OCI-LY3 (cell line): ENCODE data around the gene BHMT.

ENCODE experiments used
- H2AFZ ChIP-seq: fragments of 200-600, 300-600 bp; shearing (Covaris generic); 2 replicates; pipeline ENCODE4 v1.6.0; 2014; ENCODE audit warnings: antibody characterized with exemption, low read depth, low read length
- H3K27ac ChIP-seq: fragments of 200-600, 300-600 bp; sonication (generic); 2 replicates; pipeline ENCODE4 v1.5.1; 2014; ENCODE audit warnings: mild to moderate bottlenecking, low read length, moderate library complexity, mixed read lengths
- H3K27me3 ChIP-seq: fragments of 200-600, 300-600 bp; sonication (generic); 2 replicates; pipeline ENCODE4 v1.6.1; 2014; ENCODE audit warnings: low read depth, low read length, mixed read lengths
- H3K36me3 ChIP-seq: fragments of 200-600, 300-600 bp; sonication (generic); replicated peaks from 2 replicates; pipeline ENCODE3; 2014; ENCODE audit warnings: low read depth, low read length, mixed read lengths
- H3K4me1 ChIP-seq: fragments of 300-600, 200-600 bp; sonication (generic); 2 replicates; pipeline ENCODE4 v1.6.1; 2014; ENCODE audit warnings: low read length, mixed read lengths
- H3K4me2 ChIP-seq: fragments of 200-600, 300-600 bp; sonication (generic); 2 replicates; pipeline ENCODE4 v1.6.1; 2014; ENCODE audit warnings: low read length, mixed read lengths
- H3K4me3 ChIP-seq: fragments of 300-600, 200-600 bp; sonication (generic); 2 replicates; pipeline ENCODE4 v1.5.1; 2014; ENCODE audit warnings: antibody characterized with exemption, mild to moderate bottlenecking, low read length, moderate library complexity
- H3K79me2 ChIP-seq: fragments of 300-600, 200-600 bp; shearing (Covaris generic); 2 replicates; pipeline ENCODE4 v1.6.1; 2014; ENCODE audit warnings: mild to moderate bottlenecking, low read length, mixed read lengths
- H3K9ac ChIP-seq: fragments of 300-600, 200-600 bp; shearing (Covaris generic); 2 replicates; pipeline ENCODE4 v1.6.0; 2014; ENCODE audit warnings: mild to moderate bottlenecking, low read length, moderate library complexity
- H3K9me3 ChIP-seq: fragments of 200-600, 300-600 bp; shearing (Covaris generic); 2 replicates; pipeline ENCODE4 v1.6.1; 2014; ENCODE audit warnings: low read length, mixed read lengths; ENCODE audit not compliant: insufficient read depth
- H4K20me1 ChIP-seq: fragments of 200-600, 300-600 bp; sonication (generic); 2 replicates; pipeline ENCODE4 v1.6.1; 2016; ENCODE audit warnings: low read length, mixed read lengths; ENCODE audit not compliant: insufficient read depth
- EZH2phosphoT487 ChIP-seq: fragments of 200-600 bp; shearing (Covaris generic); IDR thresholded peaks from 2 replicates; pipeline ENCODE4 v1.6.1; 2018; ENCODE audit warnings: antibody characterized with exemption, mixed run types, low read depth
- TF ChIP-seq, protein P1 (sequence below): fragments of 200-600, 300-600 bp; sonication (generic); IDR thresholded peaks from 2 replicates; pipeline ENCODE4 v1.5.1; 2014; ENCODE audit warnings: antibody characterized with exemption, low read length, low read depth

The BHMT gene

DNA sequence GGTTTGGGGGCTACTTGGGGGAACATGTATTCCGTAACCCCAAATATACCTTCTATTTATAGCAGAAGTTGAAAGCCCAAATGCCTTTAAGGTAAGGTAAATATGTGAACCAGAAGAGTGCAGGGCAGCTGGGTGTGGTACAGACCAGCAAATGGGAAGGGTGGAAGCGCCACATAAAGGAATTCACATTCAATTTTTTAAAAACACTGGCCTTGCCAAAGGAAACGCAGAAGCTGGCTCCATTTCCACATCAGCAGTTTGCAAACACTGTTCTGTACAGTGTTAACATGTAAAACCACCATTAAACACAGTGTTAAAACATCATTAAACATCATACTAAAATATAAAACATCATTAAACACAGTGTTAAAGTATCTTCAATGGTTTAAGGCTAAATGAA, 3.5 kb upstream of the BHMT start:
- TF ChIP-seq, protein P1, sequence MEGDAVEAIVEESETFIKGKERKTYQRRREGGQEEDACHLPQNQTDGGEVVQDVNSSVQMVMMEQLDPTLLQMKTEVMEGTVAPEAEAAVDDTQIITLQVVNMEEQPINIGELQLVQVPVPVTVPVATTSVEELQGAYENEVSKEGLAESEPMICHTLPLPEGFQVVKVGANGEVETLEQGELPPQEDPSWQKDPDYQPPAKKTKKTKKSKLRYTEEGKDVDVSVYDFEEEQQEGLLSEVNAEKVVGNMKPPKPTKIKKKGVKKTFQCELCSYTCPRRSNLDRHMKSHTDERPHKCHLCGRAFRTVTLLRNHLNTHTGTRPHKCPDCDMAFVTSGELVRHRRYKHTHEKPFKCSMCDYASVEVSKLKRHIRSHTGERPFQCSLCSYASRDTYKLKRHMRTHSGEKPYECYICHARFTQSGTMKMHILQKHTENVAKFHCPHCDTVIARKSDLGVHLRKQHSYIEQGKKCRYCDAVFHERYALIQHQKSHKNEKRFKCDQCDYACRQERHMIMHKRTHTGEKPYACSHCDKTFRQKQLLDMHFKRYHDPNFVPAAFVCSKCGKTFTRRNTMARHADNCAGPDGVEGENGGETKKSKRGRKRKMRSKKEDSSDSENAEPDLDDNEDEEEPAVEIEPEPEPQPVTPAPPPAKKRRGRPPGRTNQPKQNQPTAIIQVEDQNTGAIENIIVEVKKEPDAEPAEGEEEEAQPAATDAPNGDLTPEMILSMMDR: no peak
- TF ChIP-seq EZH2phosphoT487: no peak
- H3K36me3 ChIP-seq: no peaks in the 10 kb centered on the region
- no peaks in the 10 kb centered on the region for H3K4me1 ChIP-seq
- no peak overlapping the region for H3K4me3 ChIP-seq
- H3K79me2 ChIP-seq: no peaks in the 10 kb centered on the region
- peaks cover 15% of the 10 kb centered on the region for H3K27me3 ChIP-seq
- H3K9me3 ChIP-seq: no peaks in the 10 kb centered on the region
- no peaks in the 10 kb centered on the region for H4K20me1 ChIP-seq
- H3K4me2 ChIP-seq: no peak overlapping the region
- no peak overlapping the region for H2AFZ ChIP-seq
- no peak overlapping the region for H3K27ac ChIP-seq
- H3K9ac ChIP-seq: no peak overlapping the region

DNA sequence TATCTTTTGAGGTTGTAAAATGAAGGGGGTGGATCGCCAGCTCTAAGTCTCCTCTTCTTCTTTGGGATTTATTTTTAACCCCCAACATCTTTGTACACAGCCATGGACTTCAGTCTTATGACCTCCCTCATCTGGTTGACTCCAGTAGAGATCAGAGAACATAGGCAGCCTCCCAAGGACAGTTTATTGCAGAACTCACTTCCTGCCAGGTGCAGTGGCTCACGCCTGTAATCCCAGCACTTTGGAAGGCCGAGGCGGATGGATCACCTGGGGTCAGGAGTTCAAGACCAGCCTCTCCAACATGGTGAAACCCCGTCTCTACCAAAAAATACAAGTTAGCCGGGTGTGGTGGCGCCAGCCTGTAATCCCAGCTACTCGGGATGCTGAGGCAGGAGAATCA, 2.8 kb upstream of the BHMT start:
- H3K27me3 ChIP-seq: peaks cover 15% of the 10 kb centered on the region
- H3K9me3 ChIP-seq: no peaks in the 10 kb centered on the region
- no peaks in the 10 kb centered on the region for H4K20me1 ChIP-seq
- H3K36me3 ChIP-seq: no peaks in the 10 kb centered on the region
- no peak overlapping the region for H3K27ac ChIP-seq
- no peak overlapping the region for H2AFZ ChIP-seq
- TF ChIP-seq, protein P1: no peak
- no peak for TF ChIP-seq EZH2phosphoT487
- no peak overlapping the region for H3K9ac ChIP-seq
- no peak overlapping the region for H3K4me3 ChIP-seq
- H3K4me1 ChIP-seq: no peaks in the 10 kb centered on the region
- no peak overlapping the region for H3K4me2 ChIP-seq
- no peaks in the 10 kb centered on the region for H3K79me2 ChIP-seq

DNA sequence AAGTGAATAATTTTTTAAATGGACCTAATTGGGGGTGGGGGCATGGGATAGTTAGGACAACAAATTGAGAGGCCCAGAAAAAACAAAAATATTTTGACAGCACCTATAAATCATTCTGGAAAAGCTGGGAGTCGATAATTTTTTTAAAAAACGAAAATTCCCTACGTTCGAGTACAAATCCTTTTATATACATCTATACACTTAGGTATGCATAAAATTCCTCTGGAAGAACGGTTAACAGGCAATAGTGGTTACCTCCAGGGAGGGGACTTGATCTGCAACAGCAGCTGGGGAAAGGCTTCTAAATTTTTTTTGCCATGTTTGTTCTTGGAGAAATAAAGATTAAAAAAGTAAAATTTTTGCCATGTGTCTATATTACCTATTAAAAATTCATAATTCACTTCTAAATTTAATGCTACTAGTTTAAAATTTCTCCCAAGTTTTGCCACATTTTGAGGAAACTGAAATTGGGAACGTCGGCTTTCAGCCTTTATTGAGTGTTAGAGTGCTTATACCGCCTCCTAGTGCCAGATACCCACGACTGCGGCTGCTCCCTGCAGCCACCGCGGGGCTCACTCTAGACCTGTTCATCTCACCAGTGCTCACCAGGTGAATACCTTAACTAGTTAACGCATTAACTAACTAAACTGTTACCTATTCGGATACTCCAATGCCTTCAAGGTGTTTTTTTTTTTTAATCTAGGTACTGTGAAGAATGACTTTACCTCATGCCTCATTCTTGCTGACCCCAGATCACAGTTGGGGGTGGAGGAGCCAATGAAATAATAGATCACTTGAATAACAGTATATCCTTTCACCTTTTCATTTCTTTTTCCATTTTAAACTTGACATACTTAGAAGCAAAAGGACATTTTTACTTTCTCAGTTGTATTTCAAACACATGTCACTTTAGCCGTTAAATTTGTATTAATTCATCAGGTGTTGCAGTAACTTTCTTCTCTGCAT, 1.8 kb upstream of the BHMT start:
- no peak overlapping the region for H3K9ac ChIP-seq
- TF ChIP-seq, protein P1: peak; percentile 63
- TF ChIP-seq EZH2phosphoT487: no peak
- H2AFZ ChIP-seq: no peak overlapping the region
- no peaks in the 10 kb centered on the region for H3K9me3 ChIP-seq
- no peaks in the 10 kb centered on the region for H3K79me2 ChIP-seq
- H3K36me3 ChIP-seq: no peaks in the 10 kb centered on the region
- no peaks in the 10 kb centered on the region for H3K4me1 ChIP-seq
- no peak overlapping the region for H3K4me2 ChIP-seq
- H3K27ac ChIP-seq: no peak overlapping the region
- no peak overlapping the region for H3K4me3 ChIP-seq
- H4K20me1 ChIP-seq: no peaks in the 10 kb centered on the region
- peaks cover 15% of the 10 kb centered on the region for H3K27me3 ChIP-seq

DNA sequence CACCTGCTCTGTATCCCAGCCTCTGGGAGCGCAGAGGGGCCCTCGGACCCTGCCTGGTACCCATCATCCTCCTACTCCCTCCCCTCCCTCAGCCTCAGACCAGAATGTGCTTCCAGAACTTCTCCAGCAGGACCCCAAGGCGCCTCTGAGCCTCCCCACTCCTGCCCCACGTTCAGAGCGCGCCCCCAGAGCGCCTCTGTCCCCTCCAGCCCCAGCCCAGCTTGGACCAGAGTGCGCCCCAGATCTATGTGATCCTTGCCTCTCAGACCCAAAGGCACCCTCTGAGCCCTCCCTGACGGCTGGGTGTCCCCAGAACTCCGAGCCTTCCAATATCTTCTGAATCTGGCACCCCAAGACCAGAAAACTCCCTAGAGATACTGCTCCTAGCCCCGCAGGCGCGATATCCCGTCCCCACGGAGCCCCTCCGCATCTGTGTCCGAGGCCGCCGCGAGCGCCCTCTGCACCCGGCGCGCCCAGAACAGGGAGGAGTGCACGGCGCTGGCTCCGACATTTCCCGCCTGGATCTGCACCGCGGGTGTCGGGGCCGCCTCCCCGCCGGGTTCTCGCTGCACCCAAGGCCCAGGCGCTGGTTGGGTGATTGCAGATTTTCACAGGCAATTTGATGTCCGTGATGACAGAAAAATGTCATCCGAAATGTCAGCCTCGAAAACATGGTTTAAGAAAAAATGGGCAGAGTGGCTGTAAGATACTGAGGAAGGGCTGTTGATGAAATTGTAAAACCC, 522 bp downstream of the BHMT start:
- Histone ChIP-seq H3K27me3 (peaks cover 13% of the 10 kb centered on the region), H4K20me1 (no peaks in the 10 kb centered on the region), H3K4me3 (no peak overlapping the region), H3K4me2 (no peak overlapping the region), H3K9me3 (no peaks in the 10 kb centered on the region), H2AFZ (no peak overlapping the region), H3K36me3 (no peaks in the 10 kb centered on the region), H3K9ac (no peak overlapping the region), H3K4me1 (no peaks in the 10 kb centered on the region), H3K27ac (no peak overlapping the region), H3K79me2 (no peaks in the 10 kb centered on the region)
- TF ChIP-seq, protein P1: no peak
- TF ChIP-seq EZH2phosphoT487: no peak
